H1 (cell line): Measurements from ENCODE around the gene ZCCHC10. TPM values are rescaled to one million over a fixed set of nuclear protein-coding genes. Genes with fewer than 3 reads are reported as not detected.
A peak's percentile ranks its signal among the peaks of the same experiment; 100 is the strongest.

Experiments
- CTCF ChIA-PET: fragments of 300-600 bp; sonication (Branson Sonifier 250); formaldehyde crosslinking; loops from one replicate; lab custom pipeline; 2021; ENCODE audit not compliant: partially characterized antibody; lab: Charles Lee
- POLR2A ChIA-PET: fragments of 300-600 bp; sonication (Branson Sonifier 250); formaldehyde crosslinking; loops from one replicate; lab custom pipeline; 2021; ENCODE audit warnings: inconsistent platforms; ENCODE audit not compliant: partially characterized antibody; lab: Charles Lee
- DNase-seq, 2 experiments: peaks; one replicate each; pipeline versions ENCODE4 v3.0.0 to v3.0.0-alpha.2; 2010 to 2022; ENCODE audit warnings: low spot score in 2 of 2, low read depth in 1 of 2, mixed read lengths in 1 of 2
- FAIRE-seq: peaks from 2 replicates; lab custom pipeline; 2011; peaks lifted over from hg19 to GRCh38; lab: Jason Lieb, UNC
- H2AFZ ChIP-seq: 2 replicates; pipeline ENCODE4 v1.8.1; 2012; ENCODE audit warnings: low read length, inconsistent platforms
- H2AK5ac ChIP-seq: 2 replicates; pipeline ENCODE4 v1.6.1; 2013; ENCODE audit warnings: low read depth, low read length
- H2BK120ac ChIP-seq: replicated peaks from 2 replicates; pipeline ENCODE3; 2013; ENCODE audit warnings: low read depth, low read length, inconsistent platforms
- H2BK12ac ChIP-seq: 2 replicates; pipeline ENCODE4 v1.6.1; 2013; ENCODE audit warnings: low read depth, low read length
- H2BK15ac ChIP-seq: 2 replicates; pipeline ENCODE4 v1.6.1; 2013; ENCODE audit warnings: low read length
- H2BK20ac ChIP-seq: 2 replicates; pipeline ENCODE4 v1.6.1; 2013; ENCODE audit warnings: low read length
- H2BK5ac ChIP-seq: 2 replicates; pipeline ENCODE4 v1.6.1; 2013; ENCODE audit warnings: low read depth, low read length
- H3K14ac ChIP-seq: 2 replicates; pipeline ENCODE4 v1.6.1; 2013; ENCODE audit warnings: inconsistent platforms; ENCODE audit not compliant: insufficient read length
- H3K18ac ChIP-seq: 2 replicates; pipeline ENCODE4 v1.6.1; 2013; ENCODE audit warnings: low read length; ENCODE audit errors: extremely low read depth
- H3K23ac ChIP-seq: 2 replicates; pipeline ENCODE4 v1.6.1; 2013; ENCODE audit warnings: inconsistent platforms; ENCODE audit not compliant: insufficient read length
- H3K23me2 ChIP-seq: 2 replicates; pipeline ENCODE4 v1.6.1; 2013; ENCODE audit warnings: low read depth, low read length
- H3K27ac ChIP-seq: 2 replicates; pipeline ENCODE4 v1.6.1; 2011; ENCODE audit warnings: low read depth, low read length, inconsistent platforms
- H3K27me3 ChIP-seq, 4 experiments: replicated peaks in 1 of 4; 1 replicate in 1 of 4; 2 replicates in 3 of 4; pipeline versions ENCODE4 v1.6.1 to v1.8.1; 2011 to 2013; ENCODE audit warnings: low read length in 3 of 4, mild to moderate bottlenecking in 3 of 4, inconsistent platforms in 2 of 4, mixed read lengths in 2 of 4, moderate library complexity in 1 of 4; ENCODE audit not compliant: control insufficient read depth in 3 of 4, insufficient read depth in 3 of 4; ENCODE audit errors: extremely low read depth in 1 of 4
- H3K36me3 ChIP-seq, 4 experiments: 2 replicates each; pipeline versions ENCODE4 v1.6.1 to v1.8.1; 2011 to 2013; ENCODE audit warnings: mild to moderate bottlenecking in 4 of 4, low read length in 3 of 4, moderate library complexity in 2 of 4, control low read depth in 1 of 4, inconsistent platforms in 1 of 4; ENCODE audit not compliant: insufficient read depth in 4 of 4, control insufficient read depth in 2 of 4
- H3K4ac ChIP-seq: replicated peaks from 2 replicates; pipeline ENCODE3; 2013; ENCODE audit warnings: low read length, low read depth, mixed read lengths, inconsistent platforms; ENCODE audit not compliant: insufficient read length
- H3K4me1 ChIP-seq, 4 experiments: replicated peaks in 1 of 4; 1 replicate in 1 of 4; 2 replicates in 3 of 4; pipeline versions ENCODE4 v1.6.1 to v1.8.1; 2011 to 2013; ENCODE audit warnings: low read length in 3 of 4, inconsistent platforms in 2 of 4, mixed read lengths in 1 of 4; ENCODE audit not compliant: insufficient read depth in 4 of 4, control insufficient read depth in 3 of 4
- H3K4me2 ChIP-seq, 2 experiments: 2 replicates each; pipeline versions ENCODE4 v1.6.1 to v1.8.1; 2011 to 2013; ENCODE audit warnings: low read depth in 2 of 2, low read length in 2 of 2, control low read depth in 1 of 2, inconsistent platforms in 1 of 2, mild to moderate bottlenecking in 1 of 2; ENCODE audit not compliant: insufficient read depth in 1 of 2
- H3K4me3 ChIP-seq, 4 experiments: fragments of 200-600, 300-600 bp in 1 of 4; sonication (generic), shearing (Covaris generic), sonication (Bioruptor Twin) in 1 of 4; 2 replicates each; pipeline versions ENCODE4 v1.5.1 to v1.8.1; 2011 to 2016; ENCODE audit warnings: low read length in 4 of 4, low read depth in 3 of 4, control low read depth in 2 of 4, inconsistent platforms in 2 of 4, mild to moderate bottlenecking in 2 of 4, mixed read lengths in 1 of 4, moderate library complexity in 1 of 4; ENCODE audit not compliant: insufficient read depth in 2 of 4; ENCODE audit errors: extremely low read depth in 1 of 4
- H3K56ac ChIP-seq: replicated peaks from 2 replicates; pipeline ENCODE3; 2013; ENCODE audit warnings: low read depth, mild to moderate bottlenecking, mixed read lengths, low read length, inconsistent platforms; ENCODE audit not compliant: insufficient read length
- H3K79me1 ChIP-seq: 2 replicates; pipeline ENCODE4 v1.6.1; 2013; ENCODE audit warnings: low read depth, low read length, control low read depth
- H3K79me2 ChIP-seq, 2 experiments: 2 replicates each; pipeline versions ENCODE4 v1.6.1 to v1.8.1; 2012 to 2013; ENCODE audit warnings: low read length in 2 of 2, mild to moderate bottlenecking in 2 of 2, inconsistent platforms in 1 of 2; ENCODE audit not compliant: insufficient read depth in 2 of 2, control insufficient read depth in 1 of 2
- H3K9ac ChIP-seq, 4 experiments: replicated peaks in 1 of 4; 1 replicate in 1 of 4; 2 replicates in 3 of 4; pipeline versions ENCODE4 v1.6.1 to v1.8.1; 2011 to 2013; ENCODE audit warnings: low read depth in 3 of 4, low read length in 3 of 4, control low read depth in 2 of 4, mild to moderate bottlenecking in 2 of 4, moderate library complexity in 2 of 4, inconsistent platforms in 1 of 4; ENCODE audit errors: extremely low read depth in 1 of 4
- H3K9me3 ChIP-seq, 2 experiments: 2 replicates each; pipeline versions ENCODE4 v1.6.1 to v1.8.1; 2012 to 2013; ENCODE audit warnings: mild to moderate bottlenecking in 2 of 2, moderate library complexity in 2 of 2, control low read depth in 1 of 2, inconsistent platforms in 1 of 2, low read depth in 1 of 2, low read length in 1 of 2, mixed read lengths in 1 of 2; ENCODE audit not compliant: insufficient read depth in 2 of 2
- H4K20me1 ChIP-seq, 2 experiments: replicated peaks in 1 of 2; 2 replicates each; pipeline versions ENCODE3 to v1.8.1; 2011 to 2013; ENCODE audit warnings: inconsistent platforms in 2 of 2, low read length in 2 of 2, mild to moderate bottlenecking in 1 of 2; ENCODE audit not compliant: insufficient read depth in 2 of 2, control insufficient read depth in 1 of 2
- H4K5ac ChIP-seq: 2 replicates; pipeline ENCODE4 v1.6.1; 2013; ENCODE audit warnings: low read length, low read depth, mixed read lengths, inconsistent platforms; ENCODE audit not compliant: insufficient read length
- H4K8ac ChIP-seq: 2 replicates; pipeline ENCODE4 v1.8.0; 2013; ENCODE audit warnings: mild to moderate bottlenecking, moderate library complexity, low read length, inconsistent platforms; ENCODE audit not compliant: insufficient read depth; ENCODE audit errors: extremely low read depth
- H4K91ac ChIP-seq: replicated peaks from 2 replicates; pipeline ENCODE3; 2013; ENCODE audit warnings: low read length, mixed read lengths, inconsistent platforms; ENCODE audit not compliant: insufficient read length
- CHD2 ChIP-seq: IDR thresholded peaks from 2 replicates; pipeline ENCODE4 v1.6.1; 2012; ENCODE audit warnings: low read length, improper control_type of control experiment
- CTBP2 ChIP-seq: IDR thresholded peaks from 2 replicates; pipeline ENCODE4 v1.7.0; 2011; ENCODE audit warnings: borderline replicate concordance, mild to moderate bottlenecking, moderate library complexity, mixed read lengths, low read length; ENCODE audit not compliant: insufficient read depth, insufficient read length
- EGR1 ChIP-seq: IDR thresholded peaks from 2 replicates; pipeline ENCODE4 v1.6.1; 2011; ENCODE audit warnings: low read depth, low read length, borderline replicate concordance
- JUND ChIP-seq: IDR thresholded peaks from 2 replicates; pipeline ENCODE4 v1.6.1; 2011; ENCODE audit warnings: mild to moderate bottlenecking, improper control_type of control experiment, low read length
- MAX ChIP-seq: IDR thresholded peaks from 2 replicates; pipeline ENCODE4 v1.6.1; 2012; ENCODE audit warnings: inconsistent platforms
- RAD21 ChIP-seq, 2 experiments: IDR thresholded peaks in 1 of 2; conservative IDR thresholded peaks in 1 of 2; 2 replicates each; pipeline ENCODE4 v1.6.1; 2011; ENCODE audit warnings: low read depth in 2 of 2, low read length in 2 of 2, improper control_type of control experiment in 1 of 2, inconsistent platforms in 1 of 2, mild to moderate bottlenecking in 1 of 2, moderate library complexity in 1 of 2
- WGBS, 2 experiments: shearing (Covaris generic) in 1 of 2; methylation state at CpG; one replicate each; pipeline versions ENCODE4 v1.1.6 to v1.1.7; 2013 to 2015; ENCODE audit warnings: low lambda C conversion rate in 2 of 2, mixed read lengths in 2 of 2, inconsistent platforms in 1 of 2, low coverage in 1 of 2, missing lambda C conversion rate in 1 of 2; ENCODE audit not compliant: insufficient replicate concordance in 2 of 2, insufficient coverage in 1 of 2, insufficient read length in 1 of 2; ENCODE audit errors: extremely low coverage in 1 of 2, missing lambda C conversion rate in 1 of 2; 5-methylcytosine and 5-hydroxymethylcytosine counted together
- polyA plus RNA-seq, 7 experiments: library from polyadenylated mRNA; depleted of rRNA in 3 of 7; stranded (reverse) in 5 of 7; unstranded in 2 of 7; fragments of >200 nt in 5 of 7; fragments of 200-250 nt in 2 of 7; gene quantifications; 1 replicate in 5 of 7; 2 replicates in 1 of 7; 4 replicates in 1 of 7; pipeline versions ENCODE4 v1.2.1 to v1.2.3, GENCODE V29; 2011 to 2013; ENCODE audit warnings: missing spikeins in 2 of 7, mixed read lengths in 2 of 7
- total RNA-seq: library from RNA; stranded (reverse); fragmentation: NEBNext Ultra II Directional; extraction: Animal tissue kit (Norgen Biotek cat#: 25700); gene quantifications from 2 replicates; pipeline ENCODE4 v1.2.1, GENCODE V29; 2021

The ZCCHC10 gene
- total and polyA plus RNA-seq, 2 of the 8 experiments (the other 6 are each of a cell fraction or from before 2014, with no cell fraction given), result 22.4 to 32.9 TPM

GRCh38 chr5:133041910-133042309, 15.6 kb upstream of the ZCCHC10 start:
- Histone ChIP-seq H4K5ac (no peak overlapping the region), H3K4me2 (no peak overlapping the region), H2BK120ac (no peak overlapping the region), H3K36me3 (no peaks in the 10 kb centered on the region), H3K79me1 (no peaks in the 10 kb centered on the region), H3K23ac (no peak overlapping the region), H4K91ac (no peak overlapping the region), H4K8ac (no peak overlapping the region), H3K4me3 (no peak overlapping the region), H3K27ac (no peak overlapping the region), H3K23me2 (no peaks in the 10 kb centered on the region), H3K9ac (no peak overlapping the region), H3K4ac (peak overlapping the region; percentile 69), H3K14ac (no peak overlapping the region), H3K4me1 (no peaks in the 10 kb centered on the region), H3K18ac (no peak overlapping the region), H4K20me1 (no peaks in the 10 kb centered on the region), H2BK5ac (no peak overlapping the region; the same call in 1 of the 2 replicates), H3K9me3 (no peaks in the 10 kb centered on the region), H3K27me3 (no peaks in the 10 kb centered on the region), H2BK15ac (no peak overlapping the region), H2AFZ (0 out of 2 replicates have a peak overlapping the region, but pooled peaks have one; percentile 88), H2AK5ac (no peak overlapping the region), H3K79me2 (no peaks in the 10 kb centered on the region), H2BK12ac (no peak overlapping the region; the same call in 1 of the 2 replicates), H3K56ac (no peak overlapping the region), H2BK20ac (no peak overlapping the region)
- POLR2A ChIA-PET, result interaction anchor here (0.6 to 4.6 kb wide), 2 partner anchors 9 to 19 kb away, joined by 3 to 28 read pairs; partner anchors contain the start of gene HSPA4
- 86% methylated on average over 1 of the region's 1 CpG; no CpG with 5 or more reads in 1 of the 2 experiments for WGBS, 2 experiments
- FAIRE-seq (no peak), DNase-seq (no peak)
- CTCF ChIA-PET, result no interaction called here
- TF ChIP-seq CHD2 (no peak), MAX (no peak), JUND (peak; percentile 39; the same call in 1 of the 2 replicates), CTBP2 (no peak), RAD21 (IDR thresholded peaks at IDR 0.05 in 1 of 2, conservative IDR thresholded peaks at IDR 0.05 in 1 of 2; ENCODE audit: low read depth in 2 of 2, low read length in 2 of 2) (peak in 1 of 2 experiments; percentile 19; a peak in 1 of 4 replicates), EGR1 (no peak)
